NCI-H128 (cell line): ENCODE measurements around the gene MAP1B.

Experiments used
- DNase-seq: peaks from one replicate; lab custom pipeline; 2025; ENCODE audit not compliant: unreplicated experiment; lab: John Stamatoyannopoulos, UW

The MAP1B gene

GRCh38 chr5:72216756-72217155, 109.5 kb downstream of the MAP1B start:
- no peak for DNase-seq

GRCh38 chr5:72221099-72221498, 113.8 kb downstream of the MAP1B start:
- DNase-seq: no peak

- no peak for DNase-seq
These were observed 114.3 kb downstream of the MAP1B start for GRCh38 chr5:72221541-72221940.

- DNase-seq: no peak
These were observed 115.2 kb downstream of the MAP1B start for GRCh38 chr5:72222521-72222920.

- no peak for DNase-seq
These were observed 116.1 kb downstream of the MAP1B start for GRCh38 chr5:72223371-72223770.

GRCh38 chr5:72224946-72225463, 117.7 kb downstream of the MAP1B start:
- no peak for DNase-seq

- DNase-seq: no peak
These were observed 118.5 kb downstream of the MAP1B start for GRCh38 chr5:72225741-72226140.

GRCh38 chr5:72226950-72227349, 119.7 kb downstream of the MAP1B start:
- DNase-seq: no peak

GRCh38 chr5:72228960-72229359, 121.7 kb downstream of the MAP1B start:
- no peak for DNase-seq

- DNase-seq: no peak
These were observed 124.9 kb downstream of the MAP1B start for GRCh38 chr5:72231991-72232703.

- DNase-seq: no peak
These were observed 125.6 kb downstream of the MAP1B start for GRCh38 chr5:72232838-72233237.

GRCh38 chr5:72233835-72234234, 126.6 kb downstream of the MAP1B start:
- no peak for DNase-seq

- no peak for DNase-seq
These were observed 127.0 kb downstream of the MAP1B start for GRCh38 chr5:72234265-72234700.

GRCh38 chr5:72234868-72235267, 127.6 kb downstream of the MAP1B start:
- no peak for DNase-seq

GRCh38 chr5:72235725-72236124, 128.4 kb downstream of the MAP1B start:
- no peak for DNase-seq

- DNase-seq: no peak
These were observed 130.1 kb downstream of the MAP1B start for GRCh38 chr5:72237415-72237814.

GRCh38 chr5:72237879-72238278, 130.6 kb downstream of the MAP1B start:
- no peak for DNase-seq

GRCh38 chr5:72238712-72239445, 131.6 kb downstream of the MAP1B start:
- no peak for DNase-seq

GRCh38 chr5:72241346-72242003, 134.2 kb downstream of the MAP1B start:
- no peak for DNase-seq

GRCh38 chr5:72242796-72243475, 135.7 kb downstream of the MAP1B start:
- DNase-seq: no peak

- DNase-seq: no peak
These were observed 136.4 kb downstream of the MAP1B start for GRCh38 chr5:72243706-72244105.
